HepG2 (cell line): ENCODE measurements around the gene PIEZO1.

Source experiments
- ADNP ChIP-seq: sonication (generic); formaldehyde crosslinking; IDR thresholded peaks from 2 replicates; pipeline ENCODE4 v1.4.0; 2020; ENCODE audit warnings: missing genetic modification reagents
- BCL6 ChIP-seq: IDR thresholded peaks from 2 replicates; pipeline ENCODE4 v1.6.1; 2016; ENCODE audit warnings: missing genetic modification reagents, missing compliant biosample characterization
- CC2D1A ChIP-seq: sonication (generic); formaldehyde crosslinking; IDR thresholded peaks from 2 replicates; pipeline ENCODE4 v1.8.1; 2023; ENCODE audit warnings: mild to moderate bottlenecking, missing genetic modification reagents
- FOXM1 ChIP-seq: sonication (generic); formaldehyde crosslinking; IDR thresholded peaks from 2 replicates; pipeline ENCODE4 v1.5.0; 2020; ENCODE audit warnings: missing genetic modification reagents
- MBNL3 ChIP-seq: fragments of 250-450 bp; sonication (Bioruptor Pico); conservative IDR thresholded peaks from 2 replicates; pipeline ENCODE4 v1.8.0; 2022; ENCODE audit warnings: mild to moderate bottlenecking, inconsistent platforms
- POLR2A ChIP-seq, 2 experiments: IDR thresholded peaks; 2 replicates each; pipeline ENCODE4 v1.6.1; 2011; ENCODE audit warnings: low read depth in 2 of 2, low read length in 2 of 2, mild to moderate bottlenecking in 1 of 2, moderate library complexity in 1 of 2; ENCODE audit not compliant: insufficient read depth in 1 of 2
- SNRNP70 ChIP-seq: fragments of 200-400 bp; formaldehyde crosslinking; IDR thresholded peaks from 2 replicates; pipeline ENCODE4 v1.6.1; 2017; ENCODE audit warnings: mild to moderate bottlenecking, low read depth, low read length, moderate library complexity
- STAT5B ChIP-seq: sonication (generic); formaldehyde crosslinking; IDR thresholded peaks from 2 replicates; pipeline ENCODE4 v1.4.0; 2020; ENCODE audit warnings: missing genetic modification reagents
- U2AF1 ChIP-seq: fragments of 200-400 bp; formaldehyde crosslinking; optimal IDR thresholded peaks from 2 replicates; pipeline ENCODE3; 2017; ENCODE audit warnings: mild to moderate bottlenecking, low read depth, low read length
- ZFP82 ChIP-seq: sonication (generic); formaldehyde crosslinking; IDR thresholded peaks from 2 replicates; pipeline ENCODE4 v1.5.1; 2020; ENCODE audit warnings: mild to moderate bottlenecking, missing genetic modification reagents, borderline replicate concordance
- ZNF891 ChIP-seq: sonication (generic); formaldehyde crosslinking; IDR thresholded peaks from 2 replicates; pipeline ENCODE4 v1.5.0; 2020; ENCODE audit warnings: mild to moderate bottlenecking, missing genetic modification reagents
- TF ChIP-seq, protein P1 (sequence below): IDR thresholded peaks from 2 replicates; pipeline ENCODE4 v1.6.1; 2012; ENCODE audit warnings: low read length, improper control_type of control experiment
- TF ChIP-seq, protein P2 (sequence below): sonication (generic); formaldehyde crosslinking; IDR thresholded peaks from 2 replicates; pipeline ENCODE4 v1.5.1; 2020; ENCODE audit warnings: mild to moderate bottlenecking, missing genetic modification reagents

DNA sequence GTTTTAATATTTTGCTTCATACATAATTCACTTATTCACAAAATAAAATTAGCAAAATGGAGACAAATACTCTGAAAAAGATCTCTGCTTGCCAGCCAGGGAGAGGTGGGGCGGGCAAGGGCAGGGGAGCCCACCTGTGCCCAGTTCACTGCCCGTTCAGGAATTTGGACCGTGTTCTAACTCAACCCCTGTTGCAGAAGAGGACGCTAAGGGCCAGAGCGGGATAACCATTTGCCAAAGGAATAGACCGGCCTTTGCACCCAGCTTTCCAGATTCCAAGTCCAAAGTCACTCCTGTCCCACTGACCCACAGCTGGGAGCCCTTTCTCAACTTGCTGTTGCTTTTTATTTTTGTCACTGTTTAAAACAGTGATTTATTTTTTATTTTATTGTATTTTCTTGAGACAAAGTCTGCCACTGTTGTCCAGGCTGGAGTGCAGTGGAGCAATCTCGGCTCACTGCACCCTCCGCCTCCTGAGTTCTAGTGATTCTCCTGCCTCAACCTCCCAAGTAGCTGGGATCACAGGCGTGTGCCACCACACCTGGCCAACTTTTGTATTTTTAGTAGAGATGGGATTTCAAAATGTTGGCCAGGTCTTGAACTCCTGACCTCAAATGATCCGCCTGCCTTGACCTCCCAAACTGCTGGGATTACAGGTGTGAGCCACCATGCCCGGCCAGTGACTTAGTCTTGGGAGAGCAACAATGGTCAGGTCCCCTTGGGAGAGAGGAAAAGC, 2.7 kb upstream of the PIEZO1 start:
- TF ChIP-seq MBNL3 (CRISPR knock-in tag) = no peak
- TF ChIP-seq ZNF891 = no peak
- TF ChIP-seq U2AF1 = no peak
- no peak for TF ChIP-seq ADNP (CRISPR knock-in tag)
- no peak for TF ChIP-seq STAT5B
- TF ChIP-seq FOXM1 (CRISPR knock-in tag) = no peak
- no peak for TF ChIP-seq CC2D1A (CRISPR knock-in tag)
- TF ChIP-seq ZFP82 = no peak
- peak; percentile 34; the same call in 1 of the 2 replicates for TF ChIP-seq BCL6 (CRISPR knock-in tag)
- TF ChIP-seq SNRNP70 = no peak
- TF ChIP-seq POLR2A (IDR thresholded peaks at IDR 0.05; ENCODE audit: insufficient read depth in 1 of 2, low read depth in 2 of 2, low read length in 2 of 2) = no peak
- TF ChIP-seq, protein P1, sequence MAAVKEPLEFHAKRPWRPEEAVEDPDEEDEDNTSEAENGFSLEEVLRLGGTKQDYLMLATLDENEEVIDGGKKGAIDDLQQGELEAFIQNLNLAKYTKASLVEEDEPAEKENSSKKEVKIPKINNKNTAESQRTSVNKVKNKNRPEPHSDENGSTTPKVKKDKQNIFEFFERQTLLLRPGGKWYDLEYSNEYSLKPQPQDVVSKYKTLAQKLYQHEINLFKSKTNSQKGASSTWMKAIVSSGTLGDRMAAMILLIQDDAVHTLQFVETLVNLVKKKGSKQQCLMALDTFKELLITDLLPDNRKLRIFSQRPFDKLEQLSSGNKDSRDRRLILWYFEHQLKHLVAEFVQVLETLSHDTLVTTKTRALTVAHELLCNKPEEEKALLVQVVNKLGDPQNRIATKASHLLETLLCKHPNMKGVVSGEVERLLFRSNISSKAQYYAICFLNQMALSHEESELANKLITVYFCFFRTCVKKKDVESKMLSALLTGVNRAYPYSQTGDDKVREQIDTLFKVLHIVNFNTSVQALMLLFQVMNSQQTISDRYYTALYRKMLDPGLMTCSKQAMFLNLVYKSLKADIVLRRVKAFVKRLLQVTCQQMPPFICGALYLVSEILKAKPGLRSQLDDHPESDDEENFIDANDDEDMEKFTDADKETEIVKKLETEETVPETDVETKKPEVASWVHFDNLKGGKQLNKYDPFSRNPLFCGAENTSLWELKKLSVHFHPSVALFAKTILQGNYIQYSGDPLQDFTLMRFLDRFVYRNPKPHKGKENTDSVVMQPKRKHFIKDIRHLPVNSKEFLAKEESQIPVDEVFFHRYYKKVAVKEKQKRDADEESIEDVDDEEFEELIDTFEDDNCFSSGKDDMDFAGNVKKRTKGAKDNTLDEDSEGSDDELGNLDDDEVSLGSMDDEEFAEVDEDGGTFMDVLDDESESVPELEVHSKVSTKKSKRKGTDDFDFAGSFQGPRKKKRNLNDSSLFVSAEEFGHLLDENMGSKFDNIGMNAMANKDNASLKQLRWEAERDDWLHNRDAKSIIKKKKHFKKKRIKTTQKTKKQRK = no peak
- TF ChIP-seq, protein P2, sequence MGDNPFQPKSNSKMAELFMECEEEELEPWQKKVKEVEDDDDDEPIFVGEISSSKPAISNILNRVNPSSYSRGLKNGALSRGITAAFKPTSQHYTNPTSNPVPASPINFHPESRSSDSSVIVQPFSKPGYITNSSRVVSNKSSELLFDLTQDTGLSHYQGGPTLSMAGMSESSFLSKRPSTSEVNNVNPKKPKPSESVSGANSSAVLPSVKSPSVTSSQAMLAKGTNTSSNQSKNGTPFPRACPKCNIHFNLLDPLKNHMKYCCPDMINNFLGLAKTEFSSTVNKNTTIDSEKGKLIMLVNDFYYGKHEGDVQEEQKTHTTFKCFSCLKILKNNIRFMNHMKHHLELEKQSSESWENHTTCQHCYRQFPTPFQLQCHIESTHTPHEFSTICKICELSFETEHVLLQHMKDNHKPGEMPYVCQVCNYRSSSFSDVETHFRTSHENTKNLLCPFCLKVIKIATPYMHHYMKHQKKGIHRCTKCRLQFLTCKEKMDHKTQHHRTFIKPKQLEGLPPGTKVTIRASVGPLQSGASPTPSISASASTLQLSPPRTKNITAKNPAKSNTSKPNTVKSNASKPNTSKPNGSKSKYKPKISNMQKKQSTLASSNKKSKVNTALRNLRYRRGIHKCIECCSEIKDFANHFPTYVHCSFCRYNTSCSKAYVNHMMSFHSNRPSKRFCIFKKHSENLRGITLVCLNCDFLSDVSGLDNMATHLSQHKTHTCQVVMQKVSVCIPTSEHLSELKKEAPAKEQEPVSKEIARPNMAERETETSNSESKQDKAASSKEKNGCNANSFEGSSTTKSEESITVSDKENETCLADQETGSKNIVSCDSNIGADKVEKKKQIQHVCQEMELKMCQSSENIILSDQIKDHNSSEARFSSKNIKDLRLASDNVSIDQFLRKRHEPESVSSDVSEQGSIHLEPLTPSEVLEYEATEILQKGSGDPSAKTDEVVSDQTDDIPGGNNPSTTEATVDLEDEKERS (CRISPR knock-in tag) = no peak
